Astrocyte of the cerebellum (primary cell): ENCODE data around the gene SRRM3.
"Not testable (repeated sequence)": the region's sequence is repeated elsewhere in the genome, so short reads cannot be mapped to it uniquely, and the experiment has no call there.

Experiments
- DNase-seq: peaks from one replicate; pipeline ENCODE4 v3.0.0-alpha.2; 2011; ENCODE audit warnings: low read depth
- H3K4me3 ChIP-seq: 2 replicates; pipeline ENCODE4 v1.5.1; 2011; ENCODE audit warnings: mild to moderate bottlenecking, low read depth, low read length, moderate library complexity
- in situ Hi-C: cut with HindIII; loops from 2 replicates; pipeline ENCODE4 v1.10.0; 2017; ENCODE audit warnings: low sequenced_read_pairs
- TF ChIP-seq, protein P1 (sequence below): IDR thresholded peaks from 2 replicates; pipeline ENCODE4 v1.5.1; 2012; ENCODE audit warnings: low read length, low read depth, moderate library complexity, mild to moderate bottlenecking; ENCODE audit errors: missing control alignments

The SRRM3 gene

DNA sequence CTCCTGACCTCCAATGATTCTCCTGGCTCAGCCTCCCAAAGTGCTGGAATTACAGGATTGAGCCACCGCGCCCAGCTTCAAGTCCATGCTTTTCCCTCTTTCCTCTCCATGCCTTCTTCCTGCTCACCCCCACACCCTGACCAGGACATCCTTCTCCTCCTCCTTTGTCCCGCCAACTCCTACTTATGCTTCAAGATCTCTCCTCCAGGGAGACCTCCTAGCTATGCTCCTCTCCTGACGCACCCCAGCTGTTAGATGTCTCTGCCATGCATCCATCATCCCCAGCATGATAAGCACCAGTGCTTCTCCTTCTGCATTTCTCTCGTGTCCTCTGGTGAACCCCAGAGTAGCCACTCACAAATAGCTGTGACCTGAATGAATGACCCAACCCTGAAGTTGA, 21.1 kb downstream of the SRRM3 start:
- TF ChIP-seq, protein P1, sequence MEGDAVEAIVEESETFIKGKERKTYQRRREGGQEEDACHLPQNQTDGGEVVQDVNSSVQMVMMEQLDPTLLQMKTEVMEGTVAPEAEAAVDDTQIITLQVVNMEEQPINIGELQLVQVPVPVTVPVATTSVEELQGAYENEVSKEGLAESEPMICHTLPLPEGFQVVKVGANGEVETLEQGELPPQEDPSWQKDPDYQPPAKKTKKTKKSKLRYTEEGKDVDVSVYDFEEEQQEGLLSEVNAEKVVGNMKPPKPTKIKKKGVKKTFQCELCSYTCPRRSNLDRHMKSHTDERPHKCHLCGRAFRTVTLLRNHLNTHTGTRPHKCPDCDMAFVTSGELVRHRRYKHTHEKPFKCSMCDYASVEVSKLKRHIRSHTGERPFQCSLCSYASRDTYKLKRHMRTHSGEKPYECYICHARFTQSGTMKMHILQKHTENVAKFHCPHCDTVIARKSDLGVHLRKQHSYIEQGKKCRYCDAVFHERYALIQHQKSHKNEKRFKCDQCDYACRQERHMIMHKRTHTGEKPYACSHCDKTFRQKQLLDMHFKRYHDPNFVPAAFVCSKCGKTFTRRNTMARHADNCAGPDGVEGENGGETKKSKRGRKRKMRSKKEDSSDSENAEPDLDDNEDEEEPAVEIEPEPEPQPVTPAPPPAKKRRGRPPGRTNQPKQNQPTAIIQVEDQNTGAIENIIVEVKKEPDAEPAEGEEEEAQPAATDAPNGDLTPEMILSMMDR: no peak
- in situ Hi-C loops: loop anchor here (10.0 kb wide), 1 partner anchor 62 kb away; no protein-coding TSS in a partner anchor
- no peak overlapping the region for H3K4me3 ChIP-seq
- DNase-seq: no peak

DNA sequence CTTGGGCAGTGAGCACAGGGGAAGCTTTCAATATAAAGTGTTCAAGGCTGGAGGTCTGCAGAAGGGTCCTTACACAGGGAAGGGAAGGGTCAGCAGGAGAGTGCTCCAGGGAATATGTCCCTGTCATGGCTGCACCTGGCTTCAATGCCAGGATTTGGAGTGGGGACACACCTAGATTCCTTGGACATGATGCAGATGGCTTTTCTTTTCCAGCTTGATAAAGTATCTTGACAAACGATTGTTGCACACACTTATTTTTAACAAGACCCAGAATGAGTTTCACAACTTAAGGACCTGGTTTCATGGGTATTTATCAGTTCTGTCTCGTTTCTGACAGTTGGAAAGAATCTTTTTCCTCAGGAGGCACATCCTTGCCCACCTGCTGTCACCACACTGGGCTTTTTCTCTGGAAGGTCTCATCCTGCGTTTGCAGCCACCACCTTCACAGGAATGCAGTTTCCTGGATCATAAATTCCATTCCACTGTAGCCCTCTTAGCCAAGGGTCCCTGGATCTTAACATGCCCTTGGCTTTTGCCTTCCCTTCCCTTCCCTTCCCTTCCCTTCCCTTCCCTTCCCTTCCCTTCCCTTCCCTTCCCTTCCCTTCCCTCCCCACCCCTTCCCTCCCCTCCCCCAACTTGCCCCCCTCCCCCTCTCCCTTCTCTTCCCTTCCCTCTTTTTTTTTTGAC, 21.7 kb downstream of the SRRM3 start:
- TF ChIP-seq, protein P1: no peak
- H3K4me3 ChIP-seq: no peak overlapping the region
- in situ Hi-C loops: loop anchor here (10.0 kb wide), 1 partner anchor 61 kb away; no protein-coding TSS in a partner anchor
- no peak for DNase-seq

DNA sequence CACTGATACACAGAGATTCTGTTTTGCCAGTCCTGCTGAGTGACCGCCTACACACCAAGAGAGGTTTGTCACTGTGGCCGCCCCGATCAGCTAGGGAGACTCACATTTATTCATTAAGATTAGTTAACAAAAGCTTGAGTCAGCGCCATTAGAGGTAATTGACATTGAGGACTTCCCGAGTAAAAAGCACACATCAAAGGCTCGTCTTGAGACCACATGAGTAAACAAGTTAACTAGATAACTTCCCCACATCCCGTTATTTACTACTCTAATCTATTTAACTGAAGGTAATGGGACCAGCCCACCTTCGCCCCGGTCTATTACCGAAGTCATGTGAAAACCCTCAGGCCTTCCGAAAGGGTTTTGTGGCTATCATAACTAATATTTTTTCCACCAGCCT, 23.0 kb downstream of the SRRM3 start:
- DNase-seq: no peak
- in situ Hi-C loops: loop anchor here (10.0 kb wide), 1 partner anchor 60 kb away; no protein-coding TSS in a partner anchor
- H3K4me3 ChIP-seq: no peak overlapping the region
- TF ChIP-seq, protein P1: no peak

DNA sequence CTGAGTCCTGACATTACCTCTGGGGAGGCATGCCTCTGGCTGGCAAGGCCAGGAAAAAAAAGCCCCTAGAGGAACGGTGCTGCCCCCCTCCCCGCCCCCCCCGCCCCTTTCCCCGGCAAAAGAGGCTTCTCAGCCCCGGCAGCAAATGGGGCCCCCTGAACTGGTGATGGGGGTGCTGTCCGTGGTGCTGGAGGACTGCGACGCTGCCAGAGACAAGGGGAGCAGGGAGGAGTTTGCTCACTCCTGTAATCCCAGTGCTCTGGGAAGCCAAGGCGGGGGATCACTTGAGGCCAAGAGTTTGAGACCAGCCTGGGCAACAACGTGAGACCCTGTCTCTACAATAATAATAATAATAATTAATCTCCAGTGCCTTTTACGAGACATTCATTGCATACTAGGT, 23.7 kb downstream of the SRRM3 start:
- in situ Hi-C loops: loop anchor here (10.0 kb wide), 1 partner anchor 59 kb away; no protein-coding TSS in a partner anchor
- H3K4me3 ChIP-seq: no peak overlapping the region
- no peak for DNase-seq
- TF ChIP-seq, protein P1: no peak

DNA sequence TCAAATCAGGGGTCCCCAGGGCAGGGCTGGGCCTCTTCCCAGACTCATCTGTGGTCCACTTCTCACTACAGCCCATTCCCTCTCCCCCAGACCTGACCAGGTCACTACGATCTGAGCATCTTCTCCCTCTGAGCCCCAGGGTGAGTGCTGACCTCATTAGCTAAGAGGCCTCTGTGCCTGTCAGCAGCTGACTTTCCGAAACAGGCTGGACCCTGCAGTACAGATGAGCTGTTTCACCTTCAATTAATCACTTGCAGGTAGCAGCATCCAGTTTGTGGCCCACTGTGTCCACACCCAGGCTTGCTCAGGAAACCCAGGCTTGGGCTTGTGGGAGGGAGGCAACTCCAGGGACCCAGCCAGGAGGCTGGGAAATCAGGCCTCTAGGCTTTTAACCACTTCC, 24.3 kb downstream of the SRRM3 start:
- in situ Hi-C loops: loop anchor here (10.0 kb wide), 1 partner anchor 59 kb away; no protein-coding TSS in a partner anchor
- DNase-seq: no peak

DNA sequence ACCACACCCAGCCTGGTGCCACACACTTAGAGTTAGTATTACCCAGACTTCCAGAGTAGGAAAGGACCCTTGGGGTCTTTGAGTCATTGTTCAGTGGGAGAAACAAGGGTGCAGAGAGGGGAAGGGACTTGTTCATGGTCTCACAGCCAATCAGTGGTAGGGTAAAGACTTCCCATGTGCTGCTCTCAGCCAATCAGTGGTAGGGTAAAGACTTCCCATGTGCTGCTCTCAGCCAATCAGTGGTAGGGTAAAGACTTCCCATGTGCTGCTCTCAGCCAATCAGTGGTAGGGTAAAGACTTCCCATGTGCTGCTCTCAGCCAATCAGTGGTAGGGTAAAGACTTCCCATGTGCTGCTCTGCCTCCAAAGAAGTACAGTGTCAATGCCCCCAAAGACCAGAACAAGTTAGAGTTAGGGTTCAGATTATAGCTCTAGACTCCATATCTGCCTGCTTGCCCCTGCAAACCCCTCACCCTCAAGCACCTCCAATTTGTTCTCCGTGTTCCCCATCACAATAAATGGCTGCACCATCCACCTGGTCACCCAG, 25.3 kb downstream of the SRRM3 start:
- in situ Hi-C loops: loop anchor here (10.0 kb wide), 1 partner anchor 58 kb away; no protein-coding TSS in a partner anchor
- DNase-seq, H3K4me3 ChIP-seq: not testable (repeated sequence)

More for the DNA sequence above, 24.3 kb downstream of the SRRM3 start:
- H3K4me3 ChIP-seq: no peak overlapping the region
- TF ChIP-seq, protein P1: no peak

DNA sequence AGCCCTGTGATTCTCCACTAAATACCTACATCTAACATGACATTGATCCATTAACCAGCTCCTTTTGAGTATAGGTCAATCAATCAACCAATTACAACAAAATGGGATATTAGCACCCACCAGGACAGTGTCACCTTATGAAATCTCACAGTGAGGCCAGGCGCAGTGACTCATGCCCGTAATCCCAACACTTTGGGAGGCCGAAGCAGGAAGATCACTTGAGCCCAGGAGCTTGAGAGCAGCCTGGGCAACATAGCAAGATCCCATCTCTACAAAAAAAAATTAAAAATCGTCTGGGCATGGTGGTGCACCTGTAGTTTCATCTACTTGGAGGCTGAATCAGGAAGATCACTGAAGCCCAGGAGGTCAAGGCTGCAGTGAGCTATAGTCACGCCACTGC, 28.5 kb downstream of the SRRM3 start:
- in situ Hi-C loops: no loop called here
- TF ChIP-seq, protein P1: no peak
- DNase-seq: no peak
- H3K4me3 ChIP-seq: no peak overlapping the region
